Ramos (cell line): ENCODE data around the gene CFAP298.
"Not testable (repeated sequence)": the region's sequence is repeated elsewhere in the genome, so short reads cannot be mapped to it uniquely, and the experiment has no call there.

ENCODE experiments used
- in situ Hi-C: fragments of 300-500 bp; cut with MboI; formaldehyde crosslinking; loops from one replicate; pipeline ENCODE4 v1.14.3; 2022; ENCODE audit warnings: low sequenced_read_pairs; ENCODE audit not compliant: unreplicated experiment

Gene CFAP298, protein sequence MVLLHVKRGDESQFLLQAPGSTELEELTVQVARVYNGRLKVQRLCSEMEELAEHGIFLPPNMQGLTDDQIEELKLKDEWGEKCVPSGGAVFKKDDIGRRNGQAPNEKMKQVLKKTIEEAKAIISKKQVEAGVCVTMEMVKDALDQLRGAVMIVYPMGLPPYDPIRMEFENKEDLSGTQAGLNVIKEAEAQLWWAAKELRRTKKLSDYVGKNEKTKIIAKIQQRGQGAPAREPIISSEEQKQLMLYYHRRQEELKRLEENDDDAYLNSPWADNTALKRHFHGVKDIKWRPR

DNA sequence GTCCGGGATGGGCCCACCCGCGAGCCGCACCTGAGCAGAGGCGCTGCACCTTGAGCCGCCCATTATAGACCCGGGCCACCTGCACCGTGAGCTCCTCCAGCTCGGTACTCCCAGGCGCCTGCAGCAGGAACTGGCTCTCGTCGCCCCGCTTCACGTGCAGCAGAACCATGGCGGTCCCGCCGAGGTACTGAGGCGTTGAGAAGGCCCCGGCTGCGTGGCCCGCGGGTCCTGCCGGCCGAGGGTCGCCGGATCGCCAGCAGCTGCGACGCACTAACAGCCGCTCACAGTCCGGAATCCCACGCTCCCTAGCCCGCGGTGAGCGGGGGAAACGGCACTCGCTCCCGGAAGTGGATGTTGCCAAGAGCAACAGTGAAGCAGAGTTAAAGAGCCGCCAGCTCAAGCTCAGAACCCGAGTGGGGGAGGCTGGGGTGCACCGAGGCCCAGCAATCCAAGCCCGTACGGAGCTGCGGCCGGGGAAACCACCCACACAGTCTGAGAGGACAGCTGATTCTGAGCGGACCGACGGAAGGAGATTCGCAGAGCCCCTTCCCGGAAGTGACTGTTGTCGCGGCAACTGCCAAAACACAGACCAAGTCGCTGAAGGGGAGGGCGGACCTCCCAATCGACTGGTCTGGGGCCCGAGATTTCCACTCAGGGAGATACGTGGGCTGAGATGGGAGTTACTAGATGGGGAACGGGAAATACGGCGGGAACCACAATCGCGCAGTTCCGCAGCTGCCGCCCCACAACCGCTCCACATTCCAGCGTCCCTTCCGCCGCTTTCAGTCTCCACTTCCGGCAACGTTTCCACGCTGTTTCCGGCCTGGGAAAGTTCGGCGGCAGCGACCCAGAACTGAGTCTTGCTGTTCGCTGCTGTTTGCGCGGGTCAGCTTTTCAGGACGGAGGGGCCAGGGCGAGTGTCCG lies at the start of gene CFAP298:
CFAP298 (minus strand) TSS at position 303 of the 924 bp plus-strand sequence; CDS start at position 169, 134 bp downstream.
- in situ Hi-C loops, result no loop called here

DNA sequence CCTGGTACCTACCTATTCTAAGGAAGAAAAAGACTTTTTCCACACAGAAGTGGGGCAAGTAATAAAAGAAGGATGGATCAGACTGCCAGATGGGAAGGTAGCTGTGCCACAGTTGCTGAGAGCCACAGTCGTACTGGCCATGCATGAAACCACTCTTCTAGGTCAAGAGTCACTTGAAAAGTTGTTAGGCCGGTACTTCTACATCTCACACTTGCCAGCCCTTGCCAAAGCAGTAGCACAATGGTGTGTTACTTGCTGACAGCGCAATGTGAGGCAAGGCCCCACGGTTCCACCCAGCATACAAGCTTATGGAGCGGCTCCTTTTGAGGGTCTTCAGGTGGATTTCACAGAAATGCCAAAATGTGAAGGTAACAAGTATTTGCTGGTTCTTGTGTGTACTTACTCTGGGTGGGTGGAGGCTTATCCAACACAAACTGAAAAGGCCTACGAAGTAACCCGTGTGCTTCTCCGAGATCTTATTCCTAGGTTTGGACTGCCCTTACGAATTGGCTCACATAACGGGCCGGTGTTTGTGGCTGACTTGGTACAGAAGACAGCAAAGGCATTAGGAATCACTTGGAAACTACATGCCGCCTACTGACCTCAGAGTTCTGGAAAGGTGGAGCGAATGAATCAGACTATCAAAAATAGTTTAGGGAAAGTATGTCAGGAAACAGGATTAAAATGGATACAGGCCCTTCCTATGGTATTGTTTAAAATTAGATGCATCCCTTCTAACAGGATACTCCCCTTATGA lies 49.0 kb upstream of the CFAP298 start:
- in situ Hi-C loops, result not testable (repeated sequence)

DNA sequence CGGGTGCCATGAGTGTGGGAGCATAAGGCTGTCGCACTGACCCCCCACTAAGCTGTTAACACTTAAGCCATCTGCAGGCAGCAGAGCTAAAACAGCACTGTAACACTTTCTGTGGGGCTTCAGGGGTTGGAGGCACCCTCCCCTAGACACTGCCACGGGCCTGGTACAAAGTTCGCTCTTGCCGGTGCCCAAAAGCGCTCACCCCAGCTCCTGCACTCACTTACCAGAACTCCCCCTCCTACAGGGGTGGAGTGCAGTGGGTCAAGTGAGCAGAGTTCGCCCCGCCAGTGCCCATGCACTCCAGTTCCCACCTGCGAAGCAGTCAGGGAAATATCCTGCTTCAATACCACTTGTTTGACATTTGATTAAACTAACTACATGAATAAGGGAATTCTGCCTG lies 46.3 kb upstream of the CFAP298 start:
- in situ Hi-C loops, result loop anchor here (10.0 kb wide), 1 partner anchor 166 kb away; no protein-coding TSS in a partner anchor

DNA sequence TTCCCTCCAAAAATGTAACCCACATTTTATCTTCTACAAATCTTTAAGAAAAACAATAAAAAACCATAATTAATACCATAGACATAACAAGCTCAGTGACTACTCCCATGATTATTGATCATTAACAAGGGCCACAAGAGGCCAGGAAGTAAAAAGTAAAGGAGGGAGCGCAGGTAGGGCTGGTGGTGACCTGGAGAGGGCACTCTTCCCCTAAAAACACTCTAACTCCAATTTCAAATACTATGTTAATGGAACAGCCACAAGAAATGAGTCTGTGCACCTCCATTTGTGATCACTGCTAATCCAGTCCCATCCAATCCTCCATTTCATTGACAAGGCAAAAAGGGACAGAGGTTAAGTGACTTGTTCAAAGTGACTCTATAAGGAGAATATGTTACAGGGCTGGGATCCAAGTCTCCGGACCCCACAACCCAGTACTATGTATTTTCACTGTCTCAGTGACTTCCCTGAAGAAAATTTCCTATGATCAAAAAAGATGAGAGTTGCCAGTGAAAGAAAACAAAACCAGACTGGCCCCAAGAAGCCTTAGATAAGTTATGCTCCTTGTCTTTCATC lies 41.2 kb upstream of the CFAP298 start:
- in situ Hi-C loops, result loop anchor here (10.0 kb wide), 1 partner anchor 171 kb away; no protein-coding TSS in a partner anchor

DNA sequence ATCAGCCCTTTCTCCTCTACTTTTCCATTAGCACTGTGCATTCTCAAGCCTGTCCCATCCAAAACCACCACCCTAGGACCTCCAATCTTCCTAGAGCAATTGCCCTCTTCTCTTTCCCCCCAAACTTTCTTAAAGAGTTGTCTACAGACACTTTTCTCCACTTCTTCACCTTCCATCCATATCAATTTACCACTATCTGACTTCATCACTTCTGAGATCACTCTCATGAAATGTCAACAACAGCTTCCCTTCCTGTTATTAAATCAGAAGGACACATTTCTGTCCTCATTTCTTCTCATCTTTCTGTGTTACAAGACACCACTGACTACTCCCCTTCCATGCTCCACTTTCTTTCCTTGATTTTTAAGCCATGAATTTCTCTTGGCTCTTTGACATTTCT lies 36.0 kb upstream of the CFAP298 start:
- in situ Hi-C loops, result no loop called here

DNA sequence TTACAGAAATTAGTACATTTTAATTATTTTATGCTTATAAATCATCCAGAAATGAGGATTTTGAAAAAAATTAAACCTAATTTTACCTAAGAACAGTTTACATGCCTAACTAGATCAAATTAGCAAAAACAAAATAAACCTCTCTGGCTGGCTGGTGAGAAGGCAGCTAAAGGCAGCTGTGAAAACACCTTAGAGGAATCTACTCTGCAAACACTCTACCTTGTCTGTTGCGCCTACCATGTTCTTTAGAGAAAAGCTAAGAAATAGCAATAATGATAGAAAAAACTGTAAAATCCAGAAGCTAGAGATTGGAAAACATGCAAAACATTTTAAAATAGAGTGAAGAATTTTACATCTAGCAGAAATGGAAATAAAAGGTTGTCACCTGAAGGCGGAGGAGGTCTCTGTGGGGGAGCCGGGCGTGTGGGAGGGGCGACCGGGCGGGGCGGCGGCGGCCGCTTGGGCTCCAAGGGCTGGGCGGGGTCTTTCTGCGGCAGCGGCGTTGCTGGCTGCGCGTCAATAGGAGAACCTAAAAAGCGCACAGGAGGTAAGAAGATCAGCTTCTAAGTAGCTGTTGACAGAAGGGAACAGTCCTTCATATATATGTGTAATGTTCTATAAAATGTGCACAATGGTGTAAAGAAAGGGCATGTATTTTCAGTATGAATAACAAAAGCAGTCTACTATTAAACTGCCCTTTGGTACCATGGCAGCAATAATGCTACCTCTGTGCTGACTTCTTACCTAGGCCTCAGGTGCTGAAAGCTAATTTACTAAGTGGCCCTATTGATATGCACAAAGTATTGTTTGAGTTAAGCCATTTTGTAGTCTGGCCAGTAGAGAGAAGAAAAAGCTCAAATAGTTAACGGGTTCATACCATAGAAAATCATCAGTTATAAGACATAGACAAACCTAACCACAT lies 33.3 kb upstream of the CFAP298 start:
- in situ Hi-C loops, result no loop called here

DNA sequence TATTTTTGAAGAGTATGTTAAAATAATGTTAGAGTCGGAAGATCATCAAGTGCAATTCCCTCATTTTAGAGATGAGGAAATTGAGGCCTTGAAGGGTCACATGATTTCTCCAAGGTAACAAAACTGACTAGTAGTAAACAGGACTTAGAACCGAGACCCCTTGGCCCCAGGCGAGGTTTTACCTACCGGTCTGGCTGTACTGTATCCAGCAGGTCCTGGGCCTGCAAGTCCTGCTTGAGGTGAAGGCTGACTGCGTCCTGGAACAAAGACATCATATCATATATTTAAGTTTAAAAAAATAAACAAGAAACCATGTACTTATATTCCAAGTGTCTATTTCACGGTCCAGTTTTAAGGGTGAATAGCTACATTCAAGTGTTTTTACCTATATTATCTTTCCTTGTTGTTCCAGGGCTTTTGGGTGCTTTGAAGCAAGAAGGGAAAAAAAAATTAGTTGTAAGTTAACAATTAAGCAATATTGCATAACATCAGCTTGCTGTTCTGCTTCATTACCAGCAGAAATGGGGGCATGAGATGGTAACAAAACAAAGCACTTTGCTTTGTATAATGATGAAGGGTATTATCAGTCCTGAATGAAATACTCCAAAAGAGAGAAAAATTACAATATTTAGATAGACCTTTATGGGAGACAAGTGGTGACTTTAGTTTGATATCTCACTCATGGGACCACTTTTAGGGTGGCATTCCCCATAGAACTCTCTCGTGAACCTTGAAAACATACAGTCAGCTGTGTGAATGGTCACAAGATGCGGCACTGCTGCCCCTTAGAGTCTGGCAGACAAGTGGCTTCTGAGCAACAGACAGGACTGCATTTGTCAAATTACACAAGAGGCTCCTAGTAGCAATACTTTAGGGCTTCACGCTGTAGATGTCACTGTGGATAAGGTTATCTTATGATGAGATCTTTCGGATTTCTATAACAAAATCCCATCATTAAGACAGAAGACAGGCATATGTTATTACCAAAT lies 29.8 kb upstream of the CFAP298 start:
- in situ Hi-C loops, result no loop called here

DNA sequence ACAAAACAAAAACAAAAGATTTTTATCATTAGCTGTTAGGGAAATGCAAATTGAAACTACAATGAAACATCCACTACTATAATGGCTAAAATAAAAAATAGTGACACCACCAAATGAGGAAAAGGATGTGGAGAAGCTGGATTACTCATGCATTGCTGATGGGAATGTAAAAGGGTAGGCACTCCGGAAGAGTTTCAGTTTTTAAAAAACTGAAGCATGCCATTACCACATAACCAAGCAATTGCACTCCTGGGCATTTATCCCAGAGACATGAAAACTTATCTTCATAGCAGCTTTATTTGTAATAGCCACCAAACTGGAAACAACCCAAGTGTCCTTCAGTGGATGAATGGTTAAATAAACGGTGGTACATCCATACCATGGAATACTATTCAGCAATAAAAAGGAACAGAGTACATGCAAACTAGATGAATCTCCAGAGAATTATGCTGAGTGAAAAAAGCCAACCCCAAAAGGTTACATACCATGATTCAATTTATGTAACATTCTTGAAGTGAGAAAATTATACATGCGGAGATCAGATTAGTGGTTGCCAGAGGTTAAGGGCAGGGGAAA lies 14.5 kb upstream of the CFAP298 start:
- in situ Hi-C loops, result no loop called here

DNA sequence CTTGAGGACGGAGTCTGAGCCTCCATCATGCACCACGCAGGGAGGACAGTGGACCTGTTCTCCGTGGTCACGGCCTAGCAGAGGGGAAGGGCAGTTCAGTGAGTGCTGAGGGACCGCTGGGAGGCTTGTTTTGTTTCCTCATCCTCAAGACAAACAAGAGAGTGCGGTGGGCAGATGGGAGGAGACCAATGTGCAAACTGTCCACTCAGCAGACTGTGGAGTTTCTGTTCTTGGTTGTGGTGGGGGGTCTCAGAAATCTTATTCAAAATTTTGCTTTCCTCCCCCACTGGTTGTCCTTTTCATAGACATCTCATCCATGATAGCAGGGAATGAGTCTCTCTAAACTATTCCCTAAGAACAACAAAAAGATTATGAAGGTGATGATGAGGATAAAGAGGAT lies 6.0 kb upstream of the CFAP298 start:
- in situ Hi-C loops, result not testable (repeated sequence)

DNA sequence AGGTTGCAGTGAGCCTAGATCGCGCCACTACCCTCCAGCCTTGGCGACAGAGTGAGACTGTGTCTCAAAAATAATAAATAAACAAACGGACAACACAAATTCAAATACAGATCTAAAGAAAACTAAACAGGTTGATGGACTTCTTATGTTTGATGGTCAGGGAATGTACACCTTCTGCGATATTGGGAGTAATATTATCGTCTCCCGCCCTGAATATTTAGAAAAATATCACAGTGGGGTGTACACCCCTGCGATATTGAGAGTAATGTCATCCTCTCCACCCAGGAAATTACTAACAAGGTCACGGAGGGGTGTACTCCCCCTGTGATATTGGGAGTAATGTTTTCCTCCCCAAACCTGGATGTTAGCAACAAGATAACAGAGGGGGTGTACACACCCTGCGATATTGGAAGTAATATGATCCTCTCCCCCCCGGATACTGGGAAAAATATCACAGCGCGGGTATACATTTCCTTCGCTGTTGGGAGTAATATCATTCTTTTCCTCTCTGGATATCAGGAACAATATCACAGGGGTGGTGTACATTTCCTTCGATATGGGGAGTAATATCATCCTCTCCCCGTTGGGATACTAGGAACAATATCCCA lies 1.4 kb upstream of the CFAP298 start:
- in situ Hi-C loops, result no loop called here

DNA sequence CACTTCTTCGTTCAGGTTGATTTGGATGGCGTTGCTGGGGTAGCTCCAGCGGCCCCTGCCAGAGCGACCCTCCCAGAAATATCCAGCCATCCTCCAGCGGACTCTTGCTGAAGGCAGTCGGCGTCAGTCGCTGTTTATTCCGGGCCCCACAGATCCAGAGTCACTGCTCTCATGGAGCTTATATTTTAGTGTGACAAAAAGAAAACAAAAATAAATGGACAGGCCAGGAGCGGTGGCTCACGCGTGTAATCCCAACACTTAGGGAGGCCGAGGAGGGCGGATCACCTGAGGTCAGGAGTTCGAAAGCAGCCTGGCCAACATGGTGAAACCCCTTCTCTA lies 791 bp upstream of the CFAP298 start:
- in situ Hi-C loops, result no loop called here

DNA sequence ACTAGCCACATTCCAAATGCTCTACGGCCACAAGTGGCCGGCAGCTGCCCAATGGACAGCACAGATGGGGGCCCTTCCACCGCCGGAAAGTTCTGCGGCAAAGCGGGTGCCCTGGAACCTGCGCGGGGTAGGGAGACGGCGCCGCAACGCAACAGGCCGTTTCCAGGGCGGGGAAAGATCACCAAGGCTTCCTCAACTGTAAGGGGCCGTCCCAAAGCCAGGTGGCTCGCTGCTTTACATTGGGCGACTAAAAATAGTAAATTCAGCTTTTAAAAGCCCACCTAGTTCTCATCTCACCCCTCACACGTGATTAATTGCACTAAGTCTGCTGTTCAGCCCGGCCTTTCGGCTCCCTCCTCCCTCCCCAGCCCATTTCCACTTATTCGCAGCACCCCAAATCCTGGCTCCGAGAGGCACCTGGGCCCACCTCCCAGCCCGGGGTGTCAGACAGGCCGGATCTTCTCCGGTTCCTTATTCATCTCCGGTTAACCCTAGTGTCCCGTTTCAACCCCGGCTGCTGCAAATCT lies 643 bp downstream of the CFAP298 start:
- in situ Hi-C loops, result no loop called here

DNA sequence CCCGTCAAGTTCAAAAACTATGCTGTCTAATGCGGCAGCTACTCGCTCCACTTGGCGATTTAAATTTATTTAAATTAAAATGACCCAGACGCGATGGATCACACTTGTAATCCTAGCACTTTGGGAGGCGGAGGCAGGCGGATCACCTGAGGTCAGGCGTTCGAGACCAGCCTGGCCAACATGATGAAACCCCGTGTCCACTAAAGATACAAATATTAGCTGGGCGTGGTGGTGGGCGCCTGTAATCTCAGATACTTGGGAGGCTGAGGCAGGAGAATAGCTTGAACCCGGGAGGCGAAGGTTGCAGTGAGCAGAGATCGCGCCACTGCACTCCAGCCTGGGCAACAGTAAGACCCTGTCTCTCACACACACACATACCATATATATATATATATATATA lies 1.2 kb downstream of the CFAP298 start:
- in situ Hi-C loops, result not testable (repeated sequence)

DNA sequence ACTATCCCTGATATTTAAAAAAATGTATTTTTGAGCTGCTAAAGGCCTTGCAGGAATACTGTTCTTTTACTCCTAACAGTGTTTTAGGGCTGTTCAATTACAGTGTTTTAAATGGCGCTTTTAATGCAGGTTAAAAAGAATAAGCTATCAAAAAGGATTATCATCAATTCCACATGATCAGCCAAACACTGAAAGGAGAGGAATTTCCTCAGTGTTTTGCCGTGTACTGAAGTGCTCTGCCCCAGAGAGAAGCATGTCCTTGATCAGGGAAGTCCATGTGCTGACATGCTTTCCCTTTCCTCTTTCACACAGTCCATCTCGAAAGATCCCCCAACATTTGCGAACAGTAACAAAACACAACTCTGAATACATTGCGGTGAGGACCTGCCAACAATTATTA lies 3.3 kb downstream of the CFAP298 start:
- in situ Hi-C loops, result loop anchor here (10.0 kb wide), 1 partner anchor 204 kb away; no protein-coding TSS in a partner anchor

DNA sequence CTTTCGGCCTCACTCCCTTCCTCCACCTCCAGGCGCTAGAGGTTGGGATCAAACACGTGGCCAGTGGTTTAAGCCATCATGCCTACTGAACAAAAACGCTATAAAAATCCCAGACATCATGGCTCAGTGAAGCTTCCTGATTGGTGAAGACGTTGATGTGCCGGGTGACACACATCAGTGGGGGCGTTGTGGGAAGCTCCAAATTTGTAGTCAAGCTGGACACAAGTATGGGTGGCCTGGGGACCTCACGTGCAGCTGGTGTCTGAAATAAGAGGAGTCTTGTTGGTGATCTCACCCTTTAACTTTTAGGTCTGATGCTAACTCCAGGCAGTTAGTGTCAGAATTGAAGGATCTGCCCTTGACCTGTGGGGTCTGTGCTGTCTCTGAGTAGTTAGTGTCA lies 6.7 kb downstream of the CFAP298 start:
- in situ Hi-C loops, result loop anchor here (10.0 kb wide), 1 partner anchor 201 kb away; no protein-coding TSS in a partner anchor

DNA sequence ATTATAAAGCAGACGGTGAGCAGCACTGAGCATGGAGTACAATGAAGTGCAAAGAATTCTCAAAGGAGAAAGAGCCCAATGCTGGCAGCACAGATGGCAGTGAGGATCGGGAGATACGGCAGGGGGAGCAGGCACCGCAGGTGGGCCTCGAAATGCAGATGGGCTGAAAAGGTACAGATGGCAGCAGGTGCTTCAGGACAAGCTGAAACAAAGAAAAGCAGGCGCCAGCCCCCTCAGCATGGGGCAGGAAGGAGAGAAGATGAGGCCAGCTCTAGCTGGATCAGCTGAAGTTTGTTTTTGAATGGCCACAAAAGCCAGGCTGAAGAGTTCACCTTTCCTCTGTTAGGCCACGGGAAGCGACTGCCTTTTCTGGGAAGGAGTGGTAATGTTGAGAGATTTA lies 7.7 kb downstream of the CFAP298 start:
- in situ Hi-C loops, result loop anchor here (10.0 kb wide), 1 partner anchor 200 kb away; no protein-coding TSS in a partner anchor

DNA sequence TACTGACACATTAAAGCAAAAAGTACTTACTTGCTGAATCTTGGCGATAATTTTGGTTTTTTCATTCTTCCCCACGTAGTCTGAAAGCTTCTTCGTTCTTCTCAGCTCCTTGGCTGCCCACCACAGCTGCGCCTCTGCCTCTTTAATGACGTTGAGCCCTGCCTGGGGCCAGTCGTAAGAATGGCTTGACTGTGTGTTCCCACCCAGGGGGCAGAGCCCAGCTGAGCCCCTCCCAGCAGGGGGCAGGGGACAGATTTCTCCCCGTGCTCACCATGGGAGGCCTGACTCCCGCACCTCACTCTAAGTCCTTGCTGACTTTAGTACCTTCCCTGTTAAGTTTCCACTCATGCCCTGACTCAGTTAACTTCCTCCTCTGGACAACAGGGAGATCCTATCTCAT lies 9.0 kb downstream of the CFAP298 start:
- in situ Hi-C loops, result loop anchor here (10.0 kb wide), 1 partner anchor 198 kb away; no protein-coding TSS in a partner anchor
